Tibial nerve (tissue), 3 donors: ENCODE results near the gene BAHCC1.

ENCODE experiments used
- CTCF ChIP-seq, 5 experiments: fragments of 200-600 bp in 3 of 5; fragments of 450-650 bp in 2 of 5; sonication (generic) in 3 of 5; IDR thresholded peaks; one replicate each; pipeline ENCODE4 v1.5.1; 2016 to 2019; ENCODE audit warnings: antibody characterized with exemption in 5 of 5, mild to moderate bottlenecking in 3 of 5, moderate library complexity in 2 of 5
- POLR2A ChIP-seq, 2 donors: fragments of 450-650 bp; IDR thresholded peaks; one replicate each; pipeline ENCODE4 v1.6.1; 2017; ENCODE audit warnings: antibody characterized with exemption in 2 of 2, mild to moderate bottlenecking in 2 of 2, moderate library complexity in 2 of 2

DNA sequence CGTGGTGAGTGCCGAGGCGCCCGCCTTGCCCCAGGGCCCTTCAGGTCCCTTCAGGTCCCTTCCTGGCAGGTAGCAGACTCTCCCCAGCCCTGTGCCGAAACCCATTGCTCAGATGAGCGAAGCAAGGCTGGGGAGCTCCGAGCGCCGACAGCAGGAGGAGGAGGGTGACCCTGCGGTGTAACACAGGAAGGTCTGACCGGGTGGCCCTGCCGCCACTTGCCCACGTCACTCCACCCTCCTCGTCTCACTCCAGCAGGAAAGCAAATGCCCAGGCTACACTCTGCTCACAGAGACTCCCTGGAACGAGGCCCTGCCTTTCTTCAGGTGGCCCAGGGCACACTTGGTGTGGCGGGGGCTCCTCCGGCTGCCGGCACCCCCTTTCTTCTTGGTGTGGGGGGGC lies 60.1 kb downstream of the BAHCC1 start:
- TF ChIP-seq CTCF (IDR thresholded peaks at IDR 0.05) (no peak), POLR2A (IDR thresholded peaks at IDR 0.05) (no peak)
